ENCODE data around the gene TBC1D22A. TPM values are rescaled to one million over a fixed set of nuclear protein-coding genes. Genes with fewer than 3 reads are reported as not detected.

TBC1D22A gene
- total RNA-seq, 2 donors from 2014 or later = 28.9 to 31.3 TPM

- TF ChIP-seq CTCF (IDR thresholded peaks at IDR 0.05) = no peak
- no peak for DNase-seq (ENCODE audit: low spot score)
- no peak for ATAC-seq (ENCODE audit: insufficient number of reproducible peaks, low FRiP score, low read depth)
Observed at GRCh38 chr22:47000256-47000655, 237.8 kb downstream of the TBC1D22A start.

GRCh38 chr22:47000888-47001287 lies 238.4 kb downstream of the TBC1D22A start:
- DNase-seq (ENCODE audit: low spot score) = no peak
- no peak for ATAC-seq (ENCODE audit: insufficient number of reproducible peaks, low FRiP score, low read depth)
- H3K4me1 ChIP-seq (ENCODE audit: control insufficient read depth in 1 of 2, low read depth in 2 of 2) = no peaks in the 10 kb centered on the region
- no peaks in the 10 kb centered on the region for H3K27me3 ChIP-seq (replicated peaks; ENCODE audit: insufficient read depth)
- H3K4me3 ChIP-seq = no peak overlapping the region
- no peaks in the 10 kb centered on the region for H3K36me3 ChIP-seq
- no peak for TF ChIP-seq CTCF (IDR thresholded peaks at IDR 0.05)
- H3K9me3 ChIP-seq = no peaks in the 10 kb centered on the region
- H3K27ac ChIP-seq = no peak overlapping the region

More at GRCh38 chr22:47000256-47000655, 237.8 kb downstream of the TBC1D22A start:
- Histone ChIP-seq H3K36me3 (no peaks in the 10 kb centered on the region), H3K4me3 (no peak overlapping the region), H3K4me1 (ENCODE audit: control insufficient read depth in 1 of 2, low read depth in 2 of 2) (no peaks in the 10 kb centered on the region), H3K9me3 (no peaks in the 10 kb centered on the region), H3K27me3 (replicated peaks; ENCODE audit: insufficient read depth) (no peaks in the 10 kb centered on the region), H3K27ac (no peak overlapping the region)

GRCh38 chr22:47001288-47001687 lies 238.8 kb downstream of the TBC1D22A start:
- no peak overlapping the region for H3K27ac ChIP-seq
- H3K27me3 ChIP-seq (replicated peaks; ENCODE audit: insufficient read depth) = no peaks in the 10 kb centered on the region
- no peak overlapping the region for H3K4me3 ChIP-seq
- DNase-seq (ENCODE audit: low spot score) (no peak), ATAC-seq (ENCODE audit: insufficient number of reproducible peaks, low FRiP score, low read depth) (no peak)
- H3K9me3 ChIP-seq = no peaks in the 10 kb centered on the region
- no peaks in the 10 kb centered on the region for H3K4me1 ChIP-seq (ENCODE audit: control insufficient read depth in 1 of 2, low read depth in 2 of 2)
- TF ChIP-seq CTCF (IDR thresholded peaks at IDR 0.05) = no peak
- H3K36me3 ChIP-seq = no peaks in the 10 kb centered on the region

- Histone ChIP-seq H3K4me1 (ENCODE audit: control insufficient read depth in 1 of 2, low read depth in 2 of 2) (no peaks in the 10 kb centered on the region), H3K36me3 (no peaks in the 10 kb centered on the region), H3K27me3 (replicated peaks; ENCODE audit: insufficient read depth) (no peaks in the 10 kb centered on the region), H3K9me3 (no peaks in the 10 kb centered on the region), H3K4me3 (no peak overlapping the region), H3K27ac (no peak overlapping the region)
- no peak for DNase-seq (ENCODE audit: low spot score)
- ATAC-seq (ENCODE audit: insufficient number of reproducible peaks, low FRiP score, low read depth) = no peak
- no peak for TF ChIP-seq CTCF (IDR thresholded peaks at IDR 0.05)
Observed at GRCh38 chr22:47002692-47003091, 240.2 kb downstream of the TBC1D22A start.

- no peak for TF ChIP-seq CTCF (IDR thresholded peaks at IDR 0.05)
- Histone ChIP-seq H3K4me1 (ENCODE audit: control insufficient read depth in 1 of 2, low read depth in 2 of 2) (no peaks in the 10 kb centered on the region), H3K36me3 (no peaks in the 10 kb centered on the region), H3K9me3 (no peaks in the 10 kb centered on the region), H3K27me3 (replicated peaks; ENCODE audit: insufficient read depth) (no peaks in the 10 kb centered on the region), H3K4me3 (no peak overlapping the region), H3K27ac (no peak overlapping the region)
- DNase-seq (ENCODE audit: low spot score) (no peak), ATAC-seq (ENCODE audit: insufficient number of reproducible peaks, low FRiP score, low read depth) (no peak)
Observed at GRCh38 chr22:47005506-47006408, 243.3 kb downstream of the TBC1D22A start.
